ENCODE data around the gene FANCL. TPM values are rescaled to one million over a fixed set of nuclear protein-coding genes. Genes with fewer than 3 reads are reported as not detected.
"Not testable (repeated sequence)": the region's sequence is repeated elsewhere in the genome, so short reads cannot be mapped to it uniquely, and the experiment has no call there.

Gene FANCL
- total RNA-seq, 6 donors from 2014 or later, result 5.7 to 30.4 (median 15.4) TPM

DNA sequence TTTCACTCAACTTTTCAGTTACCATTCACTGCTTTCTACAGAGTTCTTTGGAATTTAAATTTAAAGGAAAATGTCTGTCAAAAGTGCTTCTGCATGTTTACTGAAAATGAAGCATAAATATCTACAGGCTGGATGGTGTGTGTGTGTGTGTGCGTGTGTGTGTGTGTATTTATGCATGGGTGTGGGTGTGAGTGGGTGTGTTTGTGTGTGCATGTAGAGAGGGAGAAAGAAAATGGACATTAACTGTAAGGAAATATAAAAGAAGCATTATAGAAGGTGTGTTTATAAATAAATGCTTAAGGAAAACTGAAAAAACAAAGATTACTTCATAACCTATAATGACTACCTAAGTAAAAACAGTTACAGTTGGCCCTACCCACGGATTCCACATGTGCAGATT, 43.2 kb downstream of the FANCL start:
- H3K4me3 ChIP-seq, result no peak overlapping the region
- TF ChIP-seq, protein P1, sequence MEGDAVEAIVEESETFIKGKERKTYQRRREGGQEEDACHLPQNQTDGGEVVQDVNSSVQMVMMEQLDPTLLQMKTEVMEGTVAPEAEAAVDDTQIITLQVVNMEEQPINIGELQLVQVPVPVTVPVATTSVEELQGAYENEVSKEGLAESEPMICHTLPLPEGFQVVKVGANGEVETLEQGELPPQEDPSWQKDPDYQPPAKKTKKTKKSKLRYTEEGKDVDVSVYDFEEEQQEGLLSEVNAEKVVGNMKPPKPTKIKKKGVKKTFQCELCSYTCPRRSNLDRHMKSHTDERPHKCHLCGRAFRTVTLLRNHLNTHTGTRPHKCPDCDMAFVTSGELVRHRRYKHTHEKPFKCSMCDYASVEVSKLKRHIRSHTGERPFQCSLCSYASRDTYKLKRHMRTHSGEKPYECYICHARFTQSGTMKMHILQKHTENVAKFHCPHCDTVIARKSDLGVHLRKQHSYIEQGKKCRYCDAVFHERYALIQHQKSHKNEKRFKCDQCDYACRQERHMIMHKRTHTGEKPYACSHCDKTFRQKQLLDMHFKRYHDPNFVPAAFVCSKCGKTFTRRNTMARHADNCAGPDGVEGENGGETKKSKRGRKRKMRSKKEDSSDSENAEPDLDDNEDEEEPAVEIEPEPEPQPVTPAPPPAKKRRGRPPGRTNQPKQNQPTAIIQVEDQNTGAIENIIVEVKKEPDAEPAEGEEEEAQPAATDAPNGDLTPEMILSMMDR (IDR thresholded peaks at IDR 0.05), result no peak
- TF ChIP-seq EP300 (IDR thresholded peaks at IDR 0.05) (no peak), POLR2A (IDR thresholded peaks at IDR 0.05) (no peak), POLR2AphosphoS5 (IDR thresholded peaks at IDR 0.05) (no peak)

DNA sequence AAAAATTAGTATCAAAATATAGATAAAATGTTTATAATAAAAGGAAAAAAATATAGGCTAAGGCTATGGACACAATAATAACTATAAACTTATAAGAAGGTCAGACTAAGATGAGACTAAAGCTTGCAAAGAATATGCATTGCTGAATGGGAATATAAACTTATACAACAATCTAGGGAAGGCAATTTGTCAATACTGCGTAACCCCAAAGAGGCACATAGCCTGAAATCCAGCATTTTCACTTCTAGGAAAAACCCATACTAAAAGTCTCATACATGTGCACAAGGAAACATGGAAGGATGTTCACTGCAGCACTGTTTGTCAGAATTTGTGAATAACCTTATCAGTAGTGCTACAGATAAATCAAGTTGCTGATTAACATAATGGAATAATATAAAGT, 45.5 kb downstream of the FANCL start:
- no peak overlapping the region for H3K4me3 ChIP-seq
- H3K36me3 ChIP-seq, result peaks cover 0 to 7% (median 0%) of the 10 kb centered on the region in 4 donors
- no peak for TF ChIP-seq EP300 (IDR thresholded peaks at IDR 0.05)
- TF ChIP-seq POLR2A (IDR thresholded peaks at IDR 0.05), result no peak
- TF ChIP-seq POLR2AphosphoS5 (IDR thresholded peaks at IDR 0.05), result no peak
- TF ChIP-seq, protein P1 (IDR thresholded peaks at IDR 0.05), result no peak
- DNase-seq (no peak), ATAC-seq (ENCODE audit: low FRiP score in 2 of 2) (no peak)
- H3K9me3 ChIP-seq, result no peaks in the 10 kb centered on the region
- no peak overlapping the region for H3K27ac ChIP-seq
- no peaks in the 10 kb centered on the region for H3K27me3 ChIP-seq
- no peaks in the 10 kb centered on the region for H3K4me1 ChIP-seq
- WGBS, 2 donors, result 90 to 100% methylated on average over 1 of the region's 1 CpG

More for the DNA sequence above, 43.2 kb downstream of the FANCL start:
- Histone ChIP-seq H3K36me3 (peaks cover 0 to 10% (median 0%) of the 10 kb centered on the region in 4 donors), H3K27me3 (no peaks in the 10 kb centered on the region), H3K9me3 (no peaks in the 10 kb centered on the region), H3K4me1 (no peaks in the 10 kb centered on the region), H3K27ac (no peak overlapping the region)
- DNase-seq, result no peak
- ATAC-seq (ENCODE audit: low FRiP score in 2 of 2), result no peak
- 97 to 98% methylated on average over 2 of the region's 2 CpGs for WGBS, 2 donors

DNA sequence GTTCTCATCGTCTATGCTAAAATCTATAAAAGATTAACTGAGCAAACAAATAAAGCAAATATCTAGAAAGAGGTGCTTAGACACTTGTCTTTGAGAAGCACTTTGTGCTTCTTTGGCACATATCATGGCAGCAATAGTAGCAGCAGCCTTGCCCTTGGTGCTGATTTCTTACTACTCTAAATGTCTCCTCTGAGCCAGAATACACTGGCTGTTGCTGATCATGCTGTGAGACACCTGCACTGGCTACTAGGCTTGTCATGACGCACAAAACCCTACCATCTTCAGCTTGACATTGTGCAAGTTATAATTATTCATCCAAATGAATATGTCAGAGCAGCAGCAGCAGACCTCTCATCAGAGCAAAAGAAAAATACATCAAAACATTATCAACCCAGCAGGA, 46.7 kb downstream of the FANCL start:
- WGBS, 2 donors, result 70 to 81% methylated on average over 2 of the region's 2 CpGs
- Histone ChIP-seq H3K4me1 (no peaks in the 10 kb centered on the region), H3K27ac (no peak overlapping the region), H3K9me3 (no peaks in the 10 kb centered on the region), H3K4me3 (no peak overlapping the region), H3K27me3 (no peaks in the 10 kb centered on the region), H3K36me3 (peaks cover 0 to 6% (median 0%) of the 10 kb centered on the region in 4 donors)
- ATAC-seq (ENCODE audit: low FRiP score in 2 of 2) (no peak), DNase-seq (no peak)
- TF ChIP-seq POLR2AphosphoS5 (IDR thresholded peaks at IDR 0.05) (no peak), EP300 (IDR thresholded peaks at IDR 0.05) (no peak)
- TF ChIP-seq, protein P1 (IDR thresholded peaks at IDR 0.05), result no peak

DNA sequence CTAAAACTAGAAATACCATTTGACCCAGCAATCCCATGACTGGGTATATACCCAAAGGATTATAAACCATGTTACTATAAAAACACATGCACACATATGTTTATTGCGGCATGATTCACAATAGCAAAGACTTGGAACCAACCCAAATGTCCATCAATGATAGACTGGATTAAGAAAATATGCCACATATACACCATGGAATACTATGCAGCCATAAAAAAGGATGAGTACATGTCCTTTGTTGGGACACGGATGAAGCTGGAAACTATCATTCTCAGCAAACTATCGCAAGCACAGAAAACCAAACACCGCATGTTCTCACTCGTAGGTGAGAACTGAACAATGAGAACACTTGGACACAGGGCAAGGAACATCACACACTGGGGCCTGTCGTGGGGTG, 54.1 kb downstream of the FANCL start:
- DNase-seq; H3K27ac ChIP-seq; H3K27me3 ChIP-seq; H3K4me3 ChIP-seq; ATAC-seq (ENCODE audit: low FRiP score in 2 of 2); H3K9me3 ChIP-seq; H3K4me1 ChIP-seq; H3K36me3 ChIP-seq: not testable (repeated sequence)
- WGBS, 2 donors, result 96 to 98% methylated on average over 6 of the region's 6 CpGs

DNA sequence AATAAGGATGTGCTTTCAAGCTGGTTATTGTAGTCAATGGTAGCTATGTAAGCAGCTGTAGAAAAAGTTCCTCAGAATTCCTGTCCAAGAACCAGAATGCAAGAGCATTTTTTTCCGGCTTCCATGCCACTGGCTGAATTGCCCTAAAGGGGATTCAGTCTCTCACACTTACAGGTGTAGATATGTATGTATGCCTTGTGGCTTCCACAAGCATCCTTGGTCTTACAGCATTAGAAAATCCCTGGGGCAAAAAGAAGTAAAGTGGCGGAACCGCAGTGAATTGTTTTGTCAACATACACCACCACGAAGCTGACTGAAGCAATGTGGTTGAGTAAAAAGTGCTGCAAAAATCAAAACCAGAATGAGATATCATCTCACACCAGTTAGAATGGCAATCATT, 54.6 kb downstream of the FANCL start:
- no peaks in the 10 kb centered on the region for H3K4me1 ChIP-seq
- no peaks in the 10 kb centered on the region for H3K9me3 ChIP-seq
- TF ChIP-seq POLR2AphosphoS5 (IDR thresholded peaks at IDR 0.05) (no peak), EP300 (IDR thresholded peaks at IDR 0.05) (no peak), POLR2A (IDR thresholded peaks at IDR 0.05) (no peak)
- TF ChIP-seq, protein P1 (IDR thresholded peaks at IDR 0.05), result no peak
- peaks cover 0 to 7% (median 0%) of the 10 kb centered on the region in 4 donors for H3K36me3 ChIP-seq
- no peaks in the 10 kb centered on the region for H3K27me3 ChIP-seq
- WGBS, 2 donors, result 81 to 91% methylated on average over 4 of the region's 4 CpGs
- H3K27ac ChIP-seq, result no peak overlapping the region
- no peak for ATAC-seq (ENCODE audit: low FRiP score in 2 of 2)
- no peak overlapping the region for H3K4me3 ChIP-seq
- no peak for DNase-seq
